HG03571 (cell line): Measurements from ENCODE around the gene HSPA12A.

Source experiments
- ATAC-seq: cut with Tn5 transposase; IDR thresholded peaks from one replicate; pipeline ENCODE4 v1.9.1; 2021; ENCODE audit not compliant: unreplicated experiment

The HSPA12A gene

GRCh38 chr10:116771101-116771958 is 29.0 kb upstream of the HSPA12A start:
- ATAC-seq: no peak

DNA sequence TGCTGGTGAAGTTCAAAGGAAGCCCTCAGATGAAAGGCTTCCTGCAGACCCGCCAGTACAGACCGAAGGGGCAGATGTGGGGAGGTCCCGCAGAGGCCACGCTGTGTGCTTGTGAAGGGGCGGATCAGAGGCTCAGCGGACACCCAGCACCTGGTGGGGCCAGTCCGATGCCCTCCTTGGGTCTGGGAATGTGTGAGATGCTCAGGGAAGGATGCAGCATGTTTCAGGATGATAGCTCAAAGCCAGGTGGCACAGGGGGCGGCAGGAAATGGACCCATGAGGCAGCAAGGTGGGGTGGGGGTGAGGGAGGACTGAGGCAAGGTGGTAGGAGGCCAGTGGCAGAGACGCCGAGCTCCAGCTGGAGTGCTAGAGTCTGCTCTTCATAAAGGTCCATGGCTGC is 27.9 kb upstream of the HSPA12A start:
- ATAC-seq: no peak

DNA sequence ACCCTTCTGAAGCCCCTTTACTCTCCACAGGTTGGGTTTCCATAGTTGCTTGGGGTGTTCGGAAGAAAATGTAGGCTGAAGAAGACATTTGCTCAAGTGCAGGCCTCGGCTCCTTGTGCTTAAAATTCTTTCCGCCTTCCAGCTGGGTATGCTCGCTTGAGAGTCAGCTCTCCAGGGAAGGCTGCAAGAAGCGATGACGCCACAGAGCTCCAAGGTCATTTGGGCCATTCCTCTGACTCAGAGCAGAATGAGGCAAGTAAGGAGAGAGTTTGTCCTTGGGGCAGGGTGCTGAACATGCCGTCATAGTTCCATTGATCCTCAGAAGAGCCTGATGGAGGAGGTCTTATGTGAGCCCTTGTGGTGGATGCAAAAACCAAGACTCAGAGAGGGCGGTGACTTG is 27.4 kb upstream of the HSPA12A start:
- ATAC-seq: no peak

DNA sequence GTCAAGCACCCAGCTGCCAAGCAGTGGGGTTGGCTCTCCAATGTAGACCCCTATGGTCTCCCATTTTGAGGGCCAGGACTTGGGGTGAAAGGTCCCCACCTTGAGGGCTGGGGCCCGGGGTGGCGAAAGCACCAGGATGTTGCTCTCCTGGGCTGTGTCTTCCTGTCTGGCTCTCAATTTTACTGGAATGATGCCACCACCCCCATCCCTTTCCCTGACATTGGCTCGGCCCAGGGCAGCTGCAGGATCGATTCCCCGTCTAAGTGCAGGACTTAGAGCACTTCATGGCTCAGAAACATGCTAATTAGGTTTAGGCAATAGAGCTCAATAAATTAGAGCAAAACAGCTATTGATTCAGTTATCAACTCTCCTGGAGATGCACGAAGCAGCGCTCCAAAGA is 27.0 kb upstream of the HSPA12A start:
- no peak for ATAC-seq

DNA sequence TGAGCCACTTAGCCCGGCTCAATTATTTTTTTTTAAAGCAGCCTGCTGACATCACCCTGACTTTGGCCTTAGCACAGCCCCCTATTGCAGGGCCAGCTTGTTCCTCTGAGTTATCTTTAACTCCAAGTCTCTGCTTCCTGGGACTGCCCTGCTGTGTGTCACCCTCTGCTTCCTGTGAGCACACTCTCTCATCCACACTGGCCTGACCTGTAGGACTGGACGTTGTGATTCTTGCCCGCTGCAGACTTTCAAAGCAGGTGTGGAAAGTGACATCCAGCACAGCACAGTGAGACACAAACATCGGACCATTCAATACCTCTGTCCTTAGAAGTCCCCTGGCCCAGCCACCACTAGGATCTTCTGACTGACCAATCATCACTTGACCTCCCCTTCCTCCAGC is 26.4 kb upstream of the HSPA12A start:
- no peak for ATAC-seq

- no peak for ATAC-seq
These were observed 24.7 kb upstream of the HSPA12A start for GRCh38 chr10:116766837-116767634.

DNA sequence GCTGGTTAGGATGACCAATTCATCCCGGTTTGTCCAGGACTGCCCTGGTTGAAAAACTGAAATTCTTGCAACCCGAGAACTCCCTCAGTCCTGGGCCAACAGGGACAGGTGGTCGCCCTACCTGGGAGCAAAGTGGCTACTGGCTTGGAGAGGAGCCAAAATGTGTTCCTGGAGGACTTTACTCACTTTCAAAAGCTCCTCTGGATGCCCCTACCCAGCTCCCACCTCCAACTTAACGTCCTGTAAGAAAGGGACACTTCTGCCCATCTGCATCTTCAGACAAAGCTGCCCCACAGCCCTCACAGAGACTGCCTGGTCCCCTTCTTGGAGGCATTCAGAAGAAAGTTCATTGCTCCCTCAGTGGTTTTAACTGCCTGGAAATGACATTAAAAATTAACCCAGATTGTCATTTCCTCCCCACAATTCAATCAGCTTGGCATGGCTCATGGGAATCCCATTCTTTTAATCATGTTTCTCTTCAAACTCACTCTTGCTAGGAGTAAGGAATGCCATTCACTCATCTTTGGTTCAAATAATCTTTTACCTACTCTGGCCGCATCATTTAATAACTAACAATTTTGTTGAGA is 24.0 kb upstream of the HSPA12A start:
- ATAC-seq: no peak

DNA sequence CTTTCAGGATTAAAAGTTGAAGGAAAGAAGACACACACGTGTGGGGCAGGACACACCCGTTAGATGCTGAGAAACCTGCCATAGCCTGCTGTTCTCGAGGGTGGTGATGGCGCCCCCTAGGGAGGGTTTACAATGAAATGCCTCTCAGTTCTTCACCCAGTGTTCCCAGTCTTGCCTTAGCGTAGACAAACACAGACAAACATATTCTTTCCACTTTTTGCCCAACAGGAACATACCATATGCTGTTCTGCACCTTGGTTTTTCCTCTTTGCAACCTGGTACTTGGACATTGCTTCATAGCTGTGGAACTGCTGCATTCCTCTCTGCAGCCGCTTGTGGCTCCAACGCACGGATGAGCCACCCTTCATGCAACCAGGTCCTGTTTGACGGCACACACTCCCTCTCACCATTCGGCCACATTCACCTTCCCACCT is 23.3 kb upstream of the HSPA12A start:
- ATAC-seq: no peak

DNA sequence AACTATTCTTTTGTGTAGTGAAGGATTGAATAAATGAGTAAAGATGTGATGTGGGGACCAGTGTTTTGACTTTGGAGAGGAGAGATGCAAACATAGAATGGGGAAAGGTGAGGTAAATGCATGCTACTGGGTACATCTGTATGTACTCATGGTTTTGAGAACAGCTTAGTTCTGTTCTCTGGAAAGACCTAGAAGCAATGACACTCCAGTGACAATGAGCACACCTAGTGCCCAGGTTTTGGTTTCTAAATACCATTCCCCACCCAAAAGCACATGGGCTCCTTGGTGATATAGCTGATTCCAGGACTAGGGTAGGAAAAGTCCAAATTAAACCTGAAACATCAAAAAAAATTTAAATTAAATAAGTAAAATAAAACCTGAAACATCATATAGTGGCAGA is 22.6 kb upstream of the HSPA12A start:
- ATAC-seq: no peak

DNA sequence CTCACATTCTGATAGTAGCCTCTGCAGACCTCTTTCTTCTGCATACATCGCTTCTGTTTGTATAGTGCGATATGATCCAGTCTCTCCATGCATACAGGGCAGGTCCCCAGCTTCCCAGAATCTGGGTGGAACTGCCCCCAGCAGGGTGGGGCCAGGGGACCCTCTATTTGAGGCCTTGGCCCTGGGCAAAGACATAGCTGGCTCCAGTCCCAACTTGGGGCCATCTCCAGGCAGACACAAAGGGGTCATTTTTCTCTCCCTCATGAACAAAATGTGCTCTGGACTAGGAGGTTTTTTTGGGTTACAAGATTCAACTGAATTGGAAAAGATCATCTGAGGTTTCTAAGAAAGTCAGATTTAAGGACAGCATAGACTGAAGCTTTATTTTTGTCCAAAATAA is 21.1 kb upstream of the HSPA12A start:
- ATAC-seq: no peak

DNA sequence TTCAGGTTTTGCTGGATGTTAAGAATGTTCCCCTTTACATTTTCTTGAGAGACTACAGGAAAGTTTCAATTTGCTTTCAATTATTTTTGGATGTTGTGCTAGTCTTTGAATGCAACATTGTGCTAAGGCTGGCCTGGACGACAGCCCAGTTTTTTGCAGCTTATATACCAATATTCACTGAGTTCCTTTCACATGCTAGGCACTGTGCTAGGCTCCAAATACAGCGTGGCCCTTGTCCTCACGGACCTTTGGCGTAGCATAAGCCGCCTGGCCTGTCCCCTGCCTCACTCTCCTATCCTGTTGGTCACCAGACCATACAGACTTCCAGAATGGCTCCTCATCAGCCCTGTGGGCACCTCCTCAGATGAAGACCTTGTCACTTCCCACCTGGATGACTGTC is 19.5 kb upstream of the HSPA12A start:
- ATAC-seq: no peak

- ATAC-seq: no peak
These were observed 18.6 kb upstream of the HSPA12A start for GRCh38 chr10:116760919-116761318.

GRCh38 chr10:116757246-116757645 is 14.9 kb upstream of the HSPA12A start:
- ATAC-seq: no peak

GRCh38 chr10:116756277-116756676 is 13.9 kb upstream of the HSPA12A start:
- ATAC-seq: no peak

GRCh38 chr10:116753759-116754158 is 11.4 kb upstream of the HSPA12A start:
- no peak for ATAC-seq

GRCh38 chr10:116752969-116753665 is 10.8 kb upstream of the HSPA12A start:
- no peak for ATAC-seq

DNA sequence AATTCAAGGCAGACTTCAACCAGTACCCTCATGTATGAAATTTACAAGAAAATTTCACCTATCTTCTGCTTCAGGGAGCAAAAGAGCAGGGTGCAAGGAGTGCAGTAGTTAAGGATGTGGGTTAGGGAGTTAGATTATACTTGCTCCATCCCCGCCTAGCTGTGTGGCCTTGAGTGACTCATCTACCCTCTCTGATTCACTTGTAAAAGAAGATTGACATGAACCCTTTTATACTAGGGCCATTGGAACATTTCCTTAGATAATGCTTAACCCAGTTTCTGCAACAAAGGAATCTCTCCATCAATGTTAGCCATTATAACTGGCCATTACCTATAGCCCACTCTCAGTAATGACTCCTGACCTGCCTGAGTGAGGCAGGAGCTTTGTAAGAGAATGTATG is 10.2 kb upstream of the HSPA12A start:
- no peak for ATAC-seq

GRCh38 chr10:116748471-116748870 is 6.1 kb upstream of the HSPA12A start:
- ATAC-seq: no peak

DNA sequence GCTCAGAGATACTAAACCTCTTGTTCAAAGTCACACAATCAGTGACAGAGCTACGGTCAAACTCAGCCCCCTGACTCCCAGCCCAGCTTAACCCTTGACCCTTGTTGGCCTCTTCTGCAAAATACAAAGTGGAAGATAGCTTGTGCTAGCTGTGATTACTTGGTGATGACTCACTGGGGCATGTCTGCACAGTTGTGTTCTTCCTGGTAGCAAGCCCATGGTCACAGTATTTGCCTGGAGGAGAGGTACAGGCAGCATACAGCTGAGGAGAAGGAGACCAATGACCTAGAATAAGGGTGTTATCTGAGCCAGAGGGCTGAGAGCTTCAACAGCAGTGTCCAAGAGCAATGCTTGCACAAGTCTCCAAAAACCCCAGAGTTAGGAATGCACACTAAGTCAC is 5.7 kb upstream of the HSPA12A start:
- no peak for ATAC-seq

DNA sequence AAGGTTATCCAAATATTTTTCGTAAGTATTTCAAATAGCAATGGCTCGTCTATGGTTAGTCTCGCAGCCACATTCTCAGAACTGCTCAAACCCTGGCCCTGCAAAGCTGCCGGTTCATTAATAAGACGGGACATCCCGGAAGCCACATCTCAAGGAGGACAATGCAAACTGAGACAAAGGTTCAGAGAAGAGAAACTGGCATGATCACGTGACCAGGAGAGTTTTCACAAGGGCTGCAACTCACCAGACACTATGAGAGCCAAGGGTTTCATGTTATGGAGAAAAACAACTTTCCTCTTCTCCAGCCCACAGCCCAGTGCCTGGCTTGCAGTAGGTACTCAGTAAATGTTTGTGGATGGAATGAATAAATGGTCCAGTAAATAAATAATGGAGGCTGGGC is 5.0 kb upstream of the HSPA12A start:
- no peak for ATAC-seq

- ATAC-seq: no peak
These were observed 2.5 kb upstream of the HSPA12A start for GRCh38 chr10:116744885-116745284.
